Measurements from ENCODE around the gene YIF1A. TPM values are rescaled to one million over a fixed set of nuclear protein-coding genes. Genes with fewer than 3 reads are reported as not detected.

YIF1A gene
- total RNA-seq, 2 donors from 2014 or later = 68.1 to 100 TPM

DNA sequence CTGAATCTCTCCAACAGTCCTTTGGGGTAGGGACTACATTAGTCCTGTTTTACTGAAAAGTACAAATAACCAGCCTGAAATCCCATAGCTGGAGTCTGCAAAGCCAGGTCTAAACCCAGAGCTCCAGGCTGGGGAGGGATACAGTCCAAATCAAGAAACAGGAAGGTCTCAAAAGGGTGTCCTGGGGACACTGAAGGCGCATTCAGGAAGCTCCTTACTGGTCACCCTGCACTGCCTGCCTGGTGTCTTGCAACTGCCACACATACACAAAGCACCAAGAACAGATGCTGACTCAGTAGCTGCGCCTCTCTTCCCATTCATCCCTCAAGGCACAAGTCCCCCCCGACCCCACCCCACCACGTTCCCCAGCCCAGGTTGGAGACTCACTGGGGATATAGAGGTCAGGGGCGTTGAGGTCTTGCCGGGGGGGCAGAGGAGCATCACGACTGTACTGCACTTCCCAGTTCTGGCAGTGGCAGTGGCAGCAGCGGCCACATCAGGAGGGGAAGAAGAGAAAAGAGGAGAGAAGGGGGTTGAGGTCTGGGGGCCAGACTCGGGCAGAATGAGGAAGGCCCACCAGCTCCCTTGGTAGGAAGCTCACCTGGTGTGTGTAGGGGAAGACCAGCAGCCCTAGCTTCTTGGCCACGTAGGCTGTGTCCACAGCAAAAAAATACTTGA, 1.6 kb downstream of the YIF1A start:
- peaks cover 0 to 53% of the 10 kb centered on the region in 2 donors for H3K4me1 ChIP-seq
- TF ChIP-seq, protein P1, sequence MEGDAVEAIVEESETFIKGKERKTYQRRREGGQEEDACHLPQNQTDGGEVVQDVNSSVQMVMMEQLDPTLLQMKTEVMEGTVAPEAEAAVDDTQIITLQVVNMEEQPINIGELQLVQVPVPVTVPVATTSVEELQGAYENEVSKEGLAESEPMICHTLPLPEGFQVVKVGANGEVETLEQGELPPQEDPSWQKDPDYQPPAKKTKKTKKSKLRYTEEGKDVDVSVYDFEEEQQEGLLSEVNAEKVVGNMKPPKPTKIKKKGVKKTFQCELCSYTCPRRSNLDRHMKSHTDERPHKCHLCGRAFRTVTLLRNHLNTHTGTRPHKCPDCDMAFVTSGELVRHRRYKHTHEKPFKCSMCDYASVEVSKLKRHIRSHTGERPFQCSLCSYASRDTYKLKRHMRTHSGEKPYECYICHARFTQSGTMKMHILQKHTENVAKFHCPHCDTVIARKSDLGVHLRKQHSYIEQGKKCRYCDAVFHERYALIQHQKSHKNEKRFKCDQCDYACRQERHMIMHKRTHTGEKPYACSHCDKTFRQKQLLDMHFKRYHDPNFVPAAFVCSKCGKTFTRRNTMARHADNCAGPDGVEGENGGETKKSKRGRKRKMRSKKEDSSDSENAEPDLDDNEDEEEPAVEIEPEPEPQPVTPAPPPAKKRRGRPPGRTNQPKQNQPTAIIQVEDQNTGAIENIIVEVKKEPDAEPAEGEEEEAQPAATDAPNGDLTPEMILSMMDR (IDR thresholded peaks at IDR 0.05) = no peak
- H3K36me3 ChIP-seq = peaks cover 8% of the 10 kb centered on the region
- peaks cover 0 to 4% of the 10 kb centered on the region in 2 donors for H3K27me3 ChIP-seq
- H3K27ac ChIP-seq = peak overlapping the region in 1 of 2 donors; percentile 92
- no peak overlapping the region for H3K4me3 ChIP-seq
- H3K9me3 ChIP-seq = no peaks in the 10 kb centered on the region
- DNase-seq (ENCODE audit: low spot score) = no peak

DNA sequence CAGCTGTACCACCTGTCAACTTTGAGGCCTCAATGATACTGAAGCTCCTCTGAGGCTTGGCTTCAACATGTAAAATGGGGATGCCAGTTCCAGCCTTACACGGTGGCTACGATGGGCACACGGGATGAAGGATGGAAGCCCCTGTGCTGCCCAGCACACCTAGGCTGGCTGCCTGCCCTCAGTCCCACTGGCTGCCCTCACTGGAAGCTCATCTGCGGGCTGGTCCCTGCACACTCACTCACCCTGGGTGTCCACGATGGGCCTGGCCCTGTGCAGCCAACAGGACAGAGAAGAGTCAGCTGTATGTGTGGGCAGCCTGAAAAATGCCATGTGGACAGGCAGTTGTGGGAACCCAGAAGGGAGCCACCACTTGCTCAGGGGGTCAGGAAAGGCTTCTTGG, 2.2 kb downstream of the YIF1A start:
- no peak for DNase-seq (ENCODE audit: low spot score)
- Histone ChIP-seq H3K9me3 (no peaks in the 10 kb centered on the region), H3K36me3 (peaks cover 8% of the 10 kb centered on the region), H3K4me3 (no peak overlapping the region), H3K27ac (peak overlapping the region in 1 of 2 donors; percentile 67), H3K27me3 (no peaks in the 10 kb centered on the region), H3K4me1 (peaks cover 0 to 53% of the 10 kb centered on the region in 2 donors)
- TF ChIP-seq, protein P1 (IDR thresholded peaks at IDR 0.05) = no peak

DNA sequence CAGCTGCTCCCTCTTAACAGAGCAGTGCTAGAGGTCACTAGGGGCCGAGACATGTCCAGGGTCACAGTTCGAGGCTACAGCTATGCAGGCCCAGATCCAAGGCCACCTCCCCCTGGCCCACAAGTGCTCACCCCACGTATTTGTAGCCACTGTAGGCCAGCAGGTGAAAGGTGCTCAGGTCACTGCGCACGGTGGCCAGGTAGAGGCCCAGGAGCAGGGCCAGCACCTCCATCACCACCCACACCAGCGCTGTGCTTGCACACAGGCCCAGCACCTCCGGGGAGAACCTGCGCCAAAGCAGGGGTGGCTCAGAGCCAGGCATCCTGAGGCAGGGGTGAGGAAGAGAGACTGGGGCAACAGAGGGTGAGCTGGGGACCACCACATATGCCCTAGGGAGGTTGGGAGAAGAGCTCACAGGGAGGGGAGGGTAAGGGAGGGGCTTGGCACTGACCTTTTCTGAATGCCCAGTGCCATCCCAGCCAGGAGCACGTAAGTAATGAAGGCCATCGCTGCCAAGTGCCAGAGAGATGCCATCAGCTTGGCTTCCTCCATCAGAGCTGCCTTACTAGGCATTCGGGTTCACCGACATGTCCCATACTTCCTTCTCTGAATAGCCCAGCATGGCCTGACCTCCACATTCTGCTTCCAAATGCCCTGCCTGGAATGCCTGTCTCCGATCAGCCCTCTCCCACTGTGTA, 3.5 kb downstream of the YIF1A start:
- peaks cover 8% of the 10 kb centered on the region for H3K36me3 ChIP-seq
- H3K4me3 ChIP-seq = no peak overlapping the region
- peak overlapping the region in 1 of 2 donors; percentile 67 for H3K27ac ChIP-seq
- H3K27me3 ChIP-seq = no peaks in the 10 kb centered on the region
- TF ChIP-seq, protein P1 (IDR thresholded peaks at IDR 0.05) = no peak
- no peaks in the 10 kb centered on the region for H3K9me3 ChIP-seq
- H3K4me1 ChIP-seq = peaks cover 0 to 53% of the 10 kb centered on the region in 2 donors
- DNase-seq (ENCODE audit: low spot score) = no peak

DNA sequence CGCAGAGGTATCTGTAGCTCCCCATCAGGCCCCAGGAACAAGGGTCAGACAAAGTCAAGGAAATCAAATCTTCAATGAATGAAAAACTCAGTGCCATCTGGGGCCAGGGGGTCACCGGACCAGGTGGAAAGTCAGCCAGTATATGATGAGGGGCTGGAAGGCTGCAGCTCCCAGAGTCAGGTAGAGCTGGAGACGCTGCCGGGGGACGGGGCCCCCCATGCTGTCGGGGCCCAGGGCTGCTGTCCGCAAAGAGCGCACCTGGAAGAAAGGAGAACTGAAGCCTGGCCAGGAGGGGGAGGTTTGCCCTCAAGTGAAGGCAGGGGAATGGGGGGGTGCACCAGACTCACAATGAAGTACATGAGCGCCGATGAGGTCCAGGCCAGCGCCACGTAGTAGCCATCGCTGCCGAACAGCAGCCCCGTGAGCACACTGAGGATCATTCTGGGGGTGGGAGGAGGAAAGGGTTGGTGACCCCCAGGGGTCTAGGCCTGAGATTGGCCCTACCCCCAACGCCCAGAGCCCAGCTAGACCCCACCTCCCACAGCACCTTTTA, 4.3 kb downstream of the YIF1A start:
- DNase-seq (ENCODE audit: low spot score) = no peak
- Histone ChIP-seq H3K27me3 (no peaks in the 10 kb centered on the region), H3K27ac (peak overlapping the region in 1 of 2 donors; percentile 67), H3K9me3 (no peaks in the 10 kb centered on the region), H3K4me1 (peaks cover 0 to 46% of the 10 kb centered on the region in 2 donors), H3K36me3 (peaks cover 8% of the 10 kb centered on the region), H3K4me3 (no peak overlapping the region)
- TF ChIP-seq, protein P1 (IDR thresholded peaks at IDR 0.05) = no peak

DNA sequence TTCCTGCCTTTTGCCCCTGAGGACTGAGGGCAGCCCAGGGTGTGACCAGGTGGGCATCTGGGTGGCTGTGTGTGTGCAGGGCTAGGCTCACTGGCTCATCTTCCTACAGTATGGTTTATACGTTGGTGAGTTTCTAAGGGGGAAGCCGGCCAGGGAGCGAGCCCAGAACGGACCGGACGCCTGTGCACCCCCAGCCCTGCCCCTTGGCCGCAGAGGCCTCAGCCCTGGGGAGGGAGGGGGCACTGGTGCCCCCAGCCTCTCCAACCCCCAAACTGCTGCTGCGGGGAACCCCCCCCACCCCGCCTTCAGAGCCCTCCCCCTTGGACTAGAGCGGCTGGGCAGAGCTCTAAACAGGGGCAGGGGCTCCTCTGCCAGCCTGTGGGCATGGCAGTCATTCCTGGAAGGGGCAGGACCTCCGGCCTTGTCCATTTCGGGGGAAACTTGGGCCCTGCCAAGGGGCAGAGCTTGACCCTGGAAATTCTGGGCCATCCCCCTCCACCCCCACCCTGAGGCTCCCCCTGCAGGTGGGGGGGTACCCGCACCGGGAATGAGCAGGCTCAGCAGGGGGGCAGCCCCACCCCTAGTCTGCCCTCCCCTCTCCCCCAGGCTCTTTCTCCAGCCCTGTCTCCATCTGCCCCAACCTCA, 5.4 kb downstream of the YIF1A start:
- TF ChIP-seq, protein P1 (IDR thresholded peaks at IDR 0.05) = no peak
- Histone ChIP-seq H3K4me1 (peaks cover 0 to 48% of the 10 kb centered on the region in 2 donors), H3K9me3 (no peaks in the 10 kb centered on the region), H3K4me3 (no peak overlapping the region), H3K27ac (no peak overlapping the region), H3K27me3 (no peaks in the 10 kb centered on the region), H3K36me3 (peaks cover 8% of the 10 kb centered on the region)
- no peak for DNase-seq (ENCODE audit: low spot score)
